Erythroblast (primary cell): Measurements from ENCODE around the gene C1orf198.

Source experiments
- DNase-seq, 2 experiments: peaks; one replicate each; lab custom pipeline; 2025; lab: John Stamatoyannopoulos, UW
- GATA1 ChIP-seq: IDR thresholded peaks from 2 replicates; pipeline ENCODE4 v1.6.1; 2011; ENCODE audit warnings: low read depth, mild to moderate bottlenecking, control low read depth, low read length, moderate library complexity
- POLR2A ChIP-seq: IDR thresholded peaks from 2 replicates; pipeline ENCODE4 v1.6.1; 2011; ENCODE audit warnings: mild to moderate bottlenecking, low read length

Gene C1orf198, protein sequence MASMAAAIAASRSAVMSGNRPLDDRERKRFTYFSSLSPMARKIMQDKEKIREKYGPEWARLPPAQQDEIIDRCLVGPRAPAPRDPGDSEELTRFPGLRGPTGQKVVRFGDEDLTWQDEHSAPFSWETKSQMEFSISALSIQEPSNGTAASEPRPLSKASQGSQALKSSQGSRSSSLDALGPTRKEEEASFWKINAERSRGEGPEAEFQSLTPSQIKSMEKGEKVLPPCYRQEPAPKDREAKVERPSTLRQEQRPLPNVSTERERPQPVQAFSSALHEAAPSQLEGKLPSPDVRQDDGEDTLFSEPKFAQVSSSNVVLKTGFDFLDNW

DNA sequence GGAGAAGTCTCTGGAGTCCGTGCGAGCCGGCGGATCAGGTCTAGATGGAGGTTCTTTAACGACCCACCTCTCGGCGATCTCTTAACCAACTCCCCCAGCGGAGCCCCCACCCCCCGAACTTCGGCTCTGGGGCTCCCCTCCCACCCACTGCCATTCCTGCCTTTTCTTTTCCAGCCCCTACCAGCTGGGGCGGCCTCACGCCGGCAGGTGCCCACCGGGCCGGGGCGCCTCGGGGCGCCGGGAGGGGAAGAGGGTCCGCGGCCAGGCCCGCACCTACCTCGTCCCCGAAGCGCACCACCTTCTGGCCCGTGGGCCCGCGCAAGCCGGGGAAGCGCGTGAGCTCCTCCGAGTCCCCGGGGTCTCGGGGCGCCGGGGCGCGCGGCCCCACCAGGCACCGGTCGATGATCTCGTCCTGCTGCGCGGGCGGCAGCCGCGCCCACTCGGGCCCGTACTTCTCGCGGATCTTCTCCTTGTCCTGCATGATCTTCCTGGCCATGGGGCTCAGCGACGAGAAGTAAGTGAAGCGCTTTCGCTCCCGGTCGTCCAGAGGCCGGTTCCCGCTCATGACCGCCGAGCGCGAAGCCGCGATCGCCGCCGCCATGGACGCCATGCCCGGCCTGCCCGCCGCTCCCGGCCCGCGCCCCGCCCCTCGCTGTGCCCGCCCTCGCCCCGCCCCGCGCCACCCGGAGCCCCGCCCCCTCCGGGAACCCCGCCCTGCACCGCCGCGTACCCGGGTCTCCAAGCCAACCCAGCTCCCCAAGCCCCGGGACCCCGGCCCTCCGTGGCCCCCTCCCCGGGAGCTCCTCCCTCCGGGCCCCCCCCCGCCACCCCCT, at the start of gene C1orf198:
C1orf198 (minus strand) TSS at position 619 of the 833 bp plus-strand sequence; CDS start at position 610, 9 bp downstream.
- peak; percentile 78 to 88 for DNase-seq
- TF ChIP-seq GATA1, result no peak
- TF ChIP-seq POLR2A, result peak; percentile 64

DNA sequence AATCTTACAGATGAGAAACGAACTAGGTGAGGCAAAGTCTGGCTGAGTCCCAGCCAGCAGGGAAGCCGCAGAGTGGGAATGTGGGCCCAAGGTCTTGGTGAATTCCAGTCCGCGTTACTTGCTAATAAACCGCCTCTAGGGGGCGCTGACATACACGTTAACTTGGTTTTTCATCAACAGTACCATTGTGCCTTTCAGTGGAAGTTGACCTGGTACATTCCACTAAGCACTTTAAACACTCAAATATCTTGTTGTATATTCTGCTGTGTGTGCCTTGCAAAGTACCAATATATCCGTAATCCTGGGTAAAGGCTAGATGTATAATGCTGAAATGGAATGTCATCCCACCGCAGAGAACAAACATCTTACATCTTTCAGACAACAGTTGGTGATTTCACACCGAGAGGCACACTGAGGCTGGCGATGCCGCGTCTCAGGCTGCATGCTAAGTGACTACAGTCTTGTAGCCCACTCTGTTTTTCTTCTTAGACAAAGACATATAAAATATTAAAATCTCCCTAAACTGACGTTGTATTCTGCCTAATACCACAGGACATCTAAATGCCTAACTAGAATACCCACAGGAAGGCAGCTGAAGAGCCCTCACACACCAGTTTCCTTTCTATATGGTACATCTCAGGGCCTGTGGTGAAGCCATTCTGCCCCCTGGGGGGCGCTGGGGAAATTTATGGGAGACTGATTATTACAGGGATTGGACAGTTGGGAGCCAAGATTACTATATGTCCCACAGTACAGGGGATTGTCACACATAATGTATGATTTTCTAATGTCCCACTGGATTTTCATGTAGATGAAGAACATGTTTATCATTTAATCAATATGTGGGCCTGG, 49.2 kb upstream of the C1orf198 start:
- TF ChIP-seq GATA1, result no peak
- TF ChIP-seq POLR2A, result no peak
- peak; percentile 88 to 91 for DNase-seq

GRCh38 chr1:230916587-230917283, 48.4 kb upstream of the C1orf198 start:
- no peak for TF ChIP-seq GATA1
- no peak for TF ChIP-seq POLR2A
- peak; percentile 85 to 87 for DNase-seq

- TF ChIP-seq GATA1 (no peak), POLR2A (no peak)
- DNase-seq, result peak in 1 of 2 experiments; percentile 12
Measured at GRCh38 chr1:230915078-230915477, 46.8 kb upstream of the C1orf198 start.

- DNase-seq, result peak in 1 of 2 experiments; percentile 53
- TF ChIP-seq GATA1 (no peak), POLR2A (no peak)
Measured at GRCh38 chr1:230913496-230913895, 45.2 kb upstream of the C1orf198 start.

DNA sequence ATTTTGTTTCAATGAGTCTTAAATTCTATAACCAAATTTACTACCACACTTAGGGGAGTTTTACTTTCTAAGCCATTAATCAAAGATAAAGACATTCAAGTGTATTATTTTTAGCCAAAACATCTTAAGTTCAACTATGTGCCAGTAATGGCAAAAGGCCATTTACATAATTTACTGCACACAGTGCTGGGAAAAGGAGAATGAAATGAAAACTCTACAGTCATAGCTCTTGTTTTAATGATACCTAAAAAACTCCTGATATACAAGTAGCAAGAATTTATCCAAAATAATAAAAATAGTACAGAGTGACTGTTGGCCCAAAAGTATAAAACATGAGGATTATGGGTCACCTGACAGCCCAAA, 42.4 kb upstream of the C1orf198 start:
- no peak for DNase-seq
- TF ChIP-seq POLR2A, result no peak

DNA sequence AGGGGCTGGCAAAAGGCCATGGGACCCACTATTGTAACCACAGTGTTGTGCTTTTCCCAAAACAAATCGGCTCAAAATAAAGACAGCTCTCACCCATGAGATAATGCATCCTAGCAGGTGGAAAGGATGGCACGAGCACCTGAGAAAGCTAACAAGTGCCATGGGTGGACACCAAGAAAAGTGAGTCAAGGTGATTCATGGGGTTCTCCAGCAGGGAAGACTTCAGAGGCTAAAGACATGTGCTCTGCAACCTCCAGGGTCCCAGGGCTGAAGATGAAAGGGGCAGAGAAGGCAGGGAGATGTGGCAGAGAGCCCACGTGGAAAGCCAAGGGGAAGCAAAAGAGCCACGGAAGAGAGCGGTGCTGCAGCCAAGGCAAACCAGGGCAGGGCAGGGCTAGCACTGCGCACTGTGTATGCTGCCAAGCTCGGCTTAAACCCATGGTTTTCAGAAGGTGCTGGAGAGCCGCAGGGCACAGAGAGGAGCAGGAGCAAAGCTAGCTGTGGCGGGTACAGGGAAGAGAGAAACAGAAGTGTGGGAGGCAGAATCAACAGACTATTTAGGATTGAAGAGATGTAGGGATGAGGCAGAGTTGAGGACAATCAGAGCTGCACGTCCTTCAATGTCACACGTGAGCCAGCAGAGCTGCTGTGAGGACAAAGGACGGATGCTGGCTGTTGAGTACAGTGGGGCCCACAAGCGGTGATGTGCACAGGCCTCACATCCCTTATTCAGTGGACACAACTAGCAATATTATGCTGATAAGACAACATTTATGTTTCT, 41.8 kb upstream of the C1orf198 start:
- DNase-seq, result no peak
- TF ChIP-seq GATA1, result no peak

DNA sequence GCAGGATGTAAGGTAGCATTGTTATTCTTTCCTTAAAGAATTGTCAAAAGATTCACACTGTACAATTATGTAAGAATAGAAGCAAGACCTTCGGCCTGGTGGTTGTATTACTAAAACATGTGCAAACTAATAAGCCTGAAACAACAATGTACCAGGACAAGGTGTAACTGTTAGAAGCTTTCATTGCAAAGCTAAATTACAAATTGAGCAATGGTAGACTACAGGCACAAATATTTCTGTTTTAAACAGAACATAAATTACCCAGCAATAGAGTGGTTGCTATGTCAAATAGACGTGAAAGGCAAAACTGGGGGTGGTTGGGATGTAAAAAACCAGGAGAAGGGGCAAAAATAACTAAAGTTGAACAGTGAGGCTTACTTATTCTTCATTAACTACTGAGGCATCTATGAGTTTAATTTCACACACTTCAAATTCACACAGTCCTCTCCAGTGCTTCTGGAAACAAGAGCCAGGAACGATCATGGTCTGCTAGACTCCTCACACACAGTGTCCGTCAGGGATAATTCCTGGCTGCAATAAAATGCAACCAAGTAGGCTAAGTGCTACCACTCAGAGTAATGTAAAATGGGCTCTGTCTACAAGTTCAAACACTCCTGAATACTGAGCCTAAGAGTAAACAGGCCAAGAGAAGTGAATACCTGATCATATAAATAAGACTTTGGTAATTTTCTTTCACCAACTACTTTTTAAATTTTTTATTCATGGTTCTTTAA, 39.3 kb upstream of the C1orf198 start:
- no peak for DNase-seq
- TF ChIP-seq POLR2A (no peak), GATA1 (no peak)

DNA sequence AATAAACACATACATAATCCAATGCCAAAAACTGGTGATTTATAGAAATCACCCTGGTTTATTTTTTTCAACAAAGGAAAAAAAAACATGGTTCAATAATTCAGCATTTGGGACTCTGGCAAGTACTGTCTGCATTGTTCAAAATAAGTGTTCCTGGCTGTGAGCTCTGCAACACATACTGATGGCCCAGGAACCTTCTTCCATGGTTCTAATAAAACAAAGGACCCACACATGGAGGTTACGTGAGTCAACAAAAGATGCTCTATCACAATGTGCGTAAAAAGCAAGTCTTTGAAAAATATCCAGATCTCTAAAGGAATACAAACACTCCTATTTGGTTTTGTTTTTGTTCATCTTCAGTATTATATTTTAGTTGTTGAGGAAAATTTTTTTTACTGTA, 37.9 kb upstream of the C1orf198 start:
- no peak for TF ChIP-seq GATA1
- TF ChIP-seq POLR2A, result no peak
- DNase-seq, result no peak

DNA sequence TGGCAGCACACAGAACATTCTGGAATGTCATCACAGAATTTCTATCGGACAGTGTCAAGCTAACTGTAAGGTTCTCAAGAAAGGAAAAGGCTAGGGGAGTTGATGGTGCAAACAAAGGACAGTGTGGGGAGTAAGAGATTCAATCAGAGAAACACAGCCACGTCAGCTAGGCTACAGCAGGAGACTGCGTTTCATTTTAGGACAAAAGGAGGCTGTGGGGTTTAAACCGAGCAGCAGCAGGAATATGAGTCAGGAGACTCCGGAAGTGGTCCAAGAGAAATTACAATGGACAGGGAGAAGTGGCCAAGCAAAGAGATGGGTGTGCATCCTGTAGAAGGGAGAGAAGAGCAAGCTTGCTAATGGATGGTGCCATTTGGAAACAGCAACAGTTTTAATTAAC, 37.4 kb upstream of the C1orf198 start:
- TF ChIP-seq POLR2A, result no peak
- no peak for DNase-seq

DNA sequence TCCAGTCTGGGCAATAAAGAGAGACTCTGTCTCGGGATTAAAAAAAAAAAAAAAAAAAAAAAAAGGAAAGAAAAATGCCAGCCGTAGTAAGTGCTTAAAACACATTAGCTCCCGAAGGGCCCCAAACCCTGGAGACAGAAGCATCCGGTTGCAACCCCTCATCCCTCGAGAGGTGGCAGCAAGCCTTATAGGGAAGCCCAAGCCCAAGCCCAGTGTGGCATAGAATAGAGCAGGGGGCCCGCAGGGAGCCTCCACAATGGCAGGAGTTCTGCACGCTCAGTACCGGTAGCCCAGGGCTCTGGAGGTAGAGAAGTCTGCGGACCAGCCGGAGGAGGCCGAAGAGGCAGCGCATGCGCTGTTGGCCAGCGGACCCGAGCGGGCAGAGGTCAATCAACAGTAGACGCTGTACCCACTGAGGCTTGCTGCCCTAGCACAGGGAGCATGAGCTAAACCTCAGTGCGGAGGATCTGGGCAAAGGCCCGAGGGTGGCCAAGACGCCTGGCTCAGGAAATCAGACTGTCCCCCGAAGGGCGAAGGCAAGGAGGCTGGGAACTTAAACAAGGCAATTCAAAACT, 34.1 kb upstream of the C1orf198 start:
- TF ChIP-seq GATA1 (no peak), POLR2A (no peak)
- no peak for DNase-seq

DNA sequence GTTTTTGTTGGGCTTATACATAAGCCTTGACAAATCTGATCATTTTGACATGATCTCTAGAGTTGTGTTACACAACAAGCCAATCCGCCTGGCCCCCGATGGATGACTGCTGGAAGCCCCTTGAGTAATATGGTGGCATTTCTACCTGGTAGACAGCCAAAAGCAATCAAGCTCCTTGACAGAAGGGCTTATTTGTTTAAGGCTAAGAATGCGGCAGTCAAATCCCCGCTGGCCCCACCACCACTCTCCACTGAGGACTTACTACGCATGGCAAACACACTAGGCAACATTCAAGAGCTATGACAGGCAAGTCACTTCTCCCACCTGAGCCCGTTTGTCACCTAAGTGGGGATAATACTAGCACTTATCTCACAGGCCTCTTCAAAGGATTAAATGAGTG, 33.4 kb upstream of the C1orf198 start:
- no peak for DNase-seq
- no peak for TF ChIP-seq POLR2A
- TF ChIP-seq GATA1, result no peak
